OCI-LY1 (cell line): Measurements from ENCODE around the gene IRF1.

ENCODE experiments used
- EZH2 ChIP-seq: fragments of 200-600 bp; sonication (generic), shearing (Covaris generic); IDR thresholded peaks from 2 replicates; pipeline ENCODE4 v1.8.0; 2017; ENCODE audit warnings: borderline replicate concordance, mixed run types, mild to moderate bottlenecking, antibody characterized with exemption, low read length, moderate library complexity, mixed read lengths
- TF ChIP-seq, protein P1 (sequence below): fragments of 200-600 bp; sonication (generic), shearing (Covaris generic); IDR thresholded peaks from 2 replicates; pipeline ENCODE4 v1.5.1; 2017; ENCODE audit warnings: mild to moderate bottlenecking, antibody characterized with exemption, low read length, moderate library complexity, mixed read lengths

DNA sequence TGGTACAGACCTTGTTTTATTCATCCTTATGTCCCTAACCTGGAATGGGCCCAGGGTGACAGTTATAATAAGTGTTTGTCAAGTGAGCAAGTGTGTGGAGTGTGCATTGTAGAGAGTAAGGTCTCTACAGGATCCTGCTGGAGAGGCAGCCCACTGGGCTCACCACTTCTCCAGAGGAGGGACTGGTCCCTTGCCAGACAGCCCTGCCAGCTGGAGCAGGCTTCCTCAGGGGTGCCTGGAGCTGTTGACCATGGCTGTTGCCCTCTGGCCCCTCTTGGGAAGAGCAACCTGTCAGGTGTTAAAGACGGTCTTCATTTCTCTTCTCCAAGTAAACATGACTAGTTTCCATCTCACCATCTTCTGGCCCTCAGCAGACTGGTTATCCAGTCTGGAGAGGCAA, 20.0 kb downstream of the IRF1 start:
- TF ChIP-seq, protein P1, sequence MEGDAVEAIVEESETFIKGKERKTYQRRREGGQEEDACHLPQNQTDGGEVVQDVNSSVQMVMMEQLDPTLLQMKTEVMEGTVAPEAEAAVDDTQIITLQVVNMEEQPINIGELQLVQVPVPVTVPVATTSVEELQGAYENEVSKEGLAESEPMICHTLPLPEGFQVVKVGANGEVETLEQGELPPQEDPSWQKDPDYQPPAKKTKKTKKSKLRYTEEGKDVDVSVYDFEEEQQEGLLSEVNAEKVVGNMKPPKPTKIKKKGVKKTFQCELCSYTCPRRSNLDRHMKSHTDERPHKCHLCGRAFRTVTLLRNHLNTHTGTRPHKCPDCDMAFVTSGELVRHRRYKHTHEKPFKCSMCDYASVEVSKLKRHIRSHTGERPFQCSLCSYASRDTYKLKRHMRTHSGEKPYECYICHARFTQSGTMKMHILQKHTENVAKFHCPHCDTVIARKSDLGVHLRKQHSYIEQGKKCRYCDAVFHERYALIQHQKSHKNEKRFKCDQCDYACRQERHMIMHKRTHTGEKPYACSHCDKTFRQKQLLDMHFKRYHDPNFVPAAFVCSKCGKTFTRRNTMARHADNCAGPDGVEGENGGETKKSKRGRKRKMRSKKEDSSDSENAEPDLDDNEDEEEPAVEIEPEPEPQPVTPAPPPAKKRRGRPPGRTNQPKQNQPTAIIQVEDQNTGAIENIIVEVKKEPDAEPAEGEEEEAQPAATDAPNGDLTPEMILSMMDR, result no peak
- no peak for TF ChIP-seq EZH2
